Measurements from ENCODE around the gene CALHM3. TPM values are rescaled to one million over a fixed set of nuclear protein-coding genes. Genes with fewer than 3 reads are reported as not detected.

Gene CALHM3
- polyA plus RNA-seq, 1 donor: not detected

- no peak for DNase-seq
These were observed 5.0 kb downstream of the CALHM3 start for GRCh38 chr10:103474077-103474476.

- no peak for DNase-seq
These were observed 5.8 kb downstream of the CALHM3 start for GRCh38 chr10:103473261-103473671.

DNA sequence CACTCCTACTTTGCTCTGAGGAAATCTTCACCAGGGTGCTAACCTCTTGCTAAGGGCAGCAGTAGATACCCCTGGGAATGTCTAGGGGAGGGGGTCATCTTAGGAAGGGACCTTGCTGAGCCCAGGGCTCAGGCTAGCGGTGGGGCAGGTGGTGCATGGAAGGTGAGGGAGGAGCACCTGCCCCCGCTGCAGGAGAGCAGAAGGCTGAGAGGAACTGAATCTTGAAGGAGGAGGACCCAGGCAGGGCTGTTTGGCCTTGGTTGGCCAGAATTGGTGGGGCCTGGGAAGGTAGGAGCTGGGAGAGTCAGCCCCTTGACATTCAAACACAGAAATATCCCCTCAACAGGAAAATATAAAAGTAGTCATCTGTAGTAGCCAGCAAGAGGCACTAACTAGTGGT, 7.0 kb downstream of the CALHM3 start:
- DNase-seq: no peak

- no peak for DNase-seq
These were observed 8.0 kb downstream of the CALHM3 start for GRCh38 chr10:103470761-103471653.

DNA sequence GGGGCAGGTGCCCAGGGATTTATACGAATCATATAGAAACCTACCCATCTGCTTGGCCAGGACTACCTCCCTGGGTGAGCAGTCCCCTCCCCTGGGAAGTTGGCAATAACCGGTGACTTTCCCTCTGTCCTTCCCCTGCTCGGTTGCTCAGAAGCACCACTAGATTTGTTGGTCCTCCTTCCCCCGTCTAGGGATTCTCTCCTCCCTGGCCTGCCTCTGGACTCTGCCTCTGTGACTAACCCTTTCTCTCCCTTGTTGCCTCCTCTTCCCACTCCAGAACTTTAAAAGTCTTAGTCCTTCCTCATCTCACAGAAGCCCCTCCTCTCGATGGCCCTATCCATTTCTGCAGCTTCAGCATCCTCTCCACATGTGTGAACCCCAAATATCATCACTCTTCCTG, 9.8 kb downstream of the CALHM3 start:
- DNase-seq: no peak

GRCh38 chr10:103467406-103467805, 11.6 kb downstream of the CALHM3 start:
- DNase-seq: no peak

DNA sequence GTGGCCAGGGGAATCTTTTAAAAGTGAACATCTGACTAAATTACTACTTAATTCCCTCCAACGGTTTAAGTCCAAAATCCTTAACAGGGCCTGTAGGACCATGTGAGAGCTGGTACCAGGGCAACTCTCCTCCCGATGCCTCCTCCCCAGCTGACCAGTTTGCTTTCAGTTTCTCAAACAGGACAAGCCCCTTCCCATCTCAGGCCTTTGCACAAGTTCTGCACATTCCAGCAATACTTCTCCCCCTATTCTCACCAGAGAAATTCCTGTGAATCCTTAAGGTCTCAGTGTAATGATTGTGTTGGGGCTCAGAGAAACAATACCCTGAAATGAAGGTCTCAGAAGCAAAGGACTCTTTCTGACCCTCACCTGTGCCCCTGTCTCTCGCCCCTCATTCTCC, 12.3 kb downstream of the CALHM3 start:
- no peak for DNase-seq

DNA sequence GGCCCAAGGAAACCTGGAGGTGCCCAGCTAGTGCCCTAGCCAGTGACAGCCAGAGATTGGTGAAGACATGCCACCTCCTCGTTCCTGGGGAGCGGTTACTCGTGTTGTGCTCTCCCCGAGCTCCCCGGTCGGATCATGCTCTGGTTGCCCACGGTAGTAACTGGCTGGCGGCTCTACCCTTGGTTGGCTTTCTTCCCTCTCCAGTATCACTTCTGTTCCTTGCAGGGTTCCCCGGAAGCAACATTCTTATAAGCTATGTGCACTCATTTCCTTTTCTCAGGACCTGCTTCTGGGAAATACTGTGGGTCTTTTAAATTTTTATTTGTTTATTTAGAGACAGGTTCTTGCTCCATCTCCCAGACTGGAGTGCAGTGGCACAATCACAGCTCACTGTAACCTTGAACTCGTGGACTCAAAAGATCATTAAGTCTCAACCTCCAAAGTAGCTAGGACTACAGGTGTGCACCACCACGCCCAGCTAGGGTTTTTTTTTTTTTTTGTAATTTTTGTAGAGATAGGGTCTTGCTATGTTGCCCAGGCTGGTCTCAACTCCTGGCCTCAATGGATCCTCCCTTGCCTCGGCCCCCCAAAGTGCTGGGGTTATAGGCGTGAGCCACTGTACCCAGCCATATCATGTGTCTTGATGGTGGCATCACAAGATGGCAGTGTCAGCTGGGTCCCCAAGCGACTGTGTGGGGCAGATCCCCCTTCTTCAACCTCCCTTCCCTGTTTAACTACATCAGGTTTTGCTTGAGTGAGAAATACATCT, 13.4 kb downstream of the CALHM3 start:
- DNase-seq: no peak

- no peak for DNase-seq
These were observed 15.5 kb downstream of the CALHM3 start for GRCh38 chr10:103463499-103463898.

GRCh38 chr10:103459615-103460014, 19.4 kb downstream of the CALHM3 start:
- no peak for DNase-seq

- no peak for DNase-seq
These were observed 20.3 kb downstream of the CALHM3 start, which contains the start of gene CALHM1 for GRCh38 chr10:103458720-103459119. Gene CALHM1 (minus strand): TSS chr10:103458900. CDS start chr10:103458751, 149 bp downstream.

GRCh38 chr10:103457896-103458583, 21.0 kb downstream of the CALHM3 start:
- no peak for DNase-seq

DNA sequence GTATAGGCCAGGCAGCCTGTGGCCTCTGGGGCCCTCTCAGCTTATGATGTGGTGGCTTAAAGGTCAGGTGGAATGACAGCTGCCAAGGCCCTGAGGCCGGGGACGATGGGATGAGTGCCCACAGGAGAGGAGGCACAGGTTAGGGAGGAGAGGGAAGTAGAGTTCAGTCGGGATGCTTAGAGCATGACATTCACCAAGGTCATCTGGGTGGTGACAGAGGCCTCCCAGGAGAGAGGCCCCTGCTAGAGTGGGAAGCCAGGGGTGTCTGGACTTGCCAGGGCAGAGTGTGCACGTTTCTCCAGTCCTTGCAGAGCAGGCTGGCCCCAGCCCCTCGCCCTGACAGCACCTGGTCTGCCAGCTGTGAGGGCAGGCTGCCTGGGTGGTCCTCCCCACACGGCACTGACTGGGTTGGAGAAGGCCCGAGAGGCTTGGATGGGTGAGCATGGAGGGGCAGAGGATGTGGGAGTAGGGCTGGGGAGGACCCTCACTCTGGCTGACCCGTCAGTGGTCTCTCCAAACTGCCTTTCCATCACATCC, 21.8 kb downstream of the CALHM3 start:
- no peak for DNase-seq

- DNase-seq: no peak
These were observed 22.9 kb downstream of the CALHM3 start for GRCh38 chr10:103456074-103456660.

DNA sequence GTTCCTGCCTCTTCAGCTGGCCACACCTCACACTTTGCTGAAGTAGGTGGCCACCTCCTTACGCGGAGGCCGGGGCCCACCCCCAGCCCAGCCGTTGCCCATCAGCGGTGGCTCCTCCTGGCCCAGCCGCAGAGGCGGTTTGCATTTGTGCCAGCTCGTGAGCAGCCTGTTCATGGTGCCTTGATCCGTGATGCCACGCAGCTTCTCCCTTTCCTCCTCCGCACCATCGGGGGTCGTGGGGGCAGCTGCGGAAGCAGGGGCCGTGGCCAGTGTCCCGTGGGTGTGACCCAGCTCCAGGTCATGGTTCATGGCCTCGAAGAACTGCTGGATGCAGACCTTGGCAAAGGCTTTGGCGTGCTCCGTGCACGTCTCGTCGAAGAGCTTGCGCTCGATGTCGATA, 23.8 kb downstream of the CALHM3 start:
- no peak for DNase-seq

DNA sequence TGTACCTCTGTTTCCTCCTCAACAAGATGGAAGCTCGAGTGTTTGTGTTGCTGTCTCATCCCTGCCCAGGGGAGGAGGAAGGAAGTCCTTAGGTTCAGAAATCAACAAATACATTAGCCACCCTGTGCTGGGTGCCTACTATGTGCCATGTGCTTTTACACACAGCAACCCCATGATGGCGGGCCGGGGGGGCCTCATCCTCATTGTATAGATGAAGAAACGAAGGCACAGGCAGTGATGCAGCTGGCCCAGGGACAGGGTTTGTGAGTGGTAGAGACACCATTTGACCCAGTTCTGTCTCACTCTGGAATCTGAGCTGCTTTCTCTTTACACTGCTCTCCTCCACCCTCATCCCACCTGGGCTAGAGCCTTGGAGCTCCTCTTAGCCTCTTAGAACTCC, 25.0 kb downstream of the CALHM3 start:
- no peak for DNase-seq

DNA sequence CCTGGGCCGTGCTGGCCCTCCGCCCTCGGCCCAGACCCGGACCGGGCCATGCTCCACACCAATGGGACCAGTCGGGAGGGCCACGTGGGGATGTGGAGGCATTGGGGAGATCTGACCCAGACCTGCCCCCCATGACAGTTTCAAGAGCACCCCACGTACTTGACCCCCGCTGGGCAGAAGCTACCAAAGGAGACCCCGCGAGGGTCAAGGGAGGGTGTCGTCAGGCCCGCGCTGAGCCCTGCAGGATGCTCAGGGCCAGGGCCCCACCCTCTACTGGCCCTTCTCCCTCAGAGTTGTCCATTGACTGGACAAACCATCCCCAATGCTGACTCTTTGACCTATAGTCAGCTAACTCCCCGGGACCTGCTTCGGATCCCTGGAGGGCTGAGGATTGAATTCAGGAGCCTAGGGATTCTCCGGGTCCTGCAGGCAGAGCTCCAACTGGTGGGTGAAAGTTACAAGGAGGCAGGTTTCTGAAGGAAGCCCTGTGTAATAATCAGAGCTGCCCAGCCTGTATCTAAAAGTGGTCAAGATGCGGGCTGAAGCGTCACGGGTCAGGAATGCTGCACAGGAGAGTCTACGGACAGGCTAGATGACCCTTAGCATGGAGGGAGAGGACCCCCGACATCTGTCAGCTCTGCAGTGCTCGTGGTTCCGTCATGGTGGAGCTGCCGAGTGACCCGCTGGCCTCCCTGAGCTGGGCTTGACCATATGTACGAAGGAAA, 26.4 kb downstream of the CALHM3 start:
- DNase-seq: no peak

DNA sequence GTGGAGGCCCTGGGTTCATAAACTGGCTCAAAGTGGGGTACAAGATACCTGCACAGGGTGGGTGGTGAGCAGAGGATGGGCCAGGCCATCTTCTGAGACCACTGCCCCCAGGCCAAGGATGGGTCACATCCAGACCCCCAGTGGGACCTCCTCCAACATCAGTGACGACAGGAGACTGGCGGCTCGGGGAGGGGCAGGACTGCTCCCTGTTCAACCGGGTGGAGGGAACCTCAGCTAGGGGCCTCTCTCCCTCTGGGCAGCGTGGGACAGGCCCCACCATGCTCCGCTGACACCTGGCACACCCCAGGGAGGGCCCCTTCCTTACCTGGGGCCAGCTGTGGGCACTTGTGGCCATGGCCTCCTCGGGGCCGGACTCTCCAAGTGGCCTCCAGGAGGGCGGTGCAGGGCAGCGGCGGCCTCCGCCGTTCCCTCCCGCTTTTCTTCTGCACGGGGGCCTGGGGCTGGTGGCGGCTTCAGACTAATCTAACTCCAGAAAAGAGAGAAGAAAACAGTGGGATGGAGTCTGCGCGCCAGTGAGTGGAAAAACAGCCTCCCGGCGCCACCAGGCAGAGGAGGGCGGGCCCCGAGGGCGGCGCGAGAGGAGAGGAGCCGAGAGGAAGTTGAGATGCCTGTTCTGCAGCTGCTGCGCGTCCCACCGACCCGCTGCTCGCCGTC, 27.1 kb downstream of the CALHM3 start, which contains the start of gene CALHM2:
Gene CALHM2 (minus strand): TSS at position 540 of the 675 bp plus-strand sequence. CDS start 2,429 bp downstream, outside the sequence.
- peak; percentile 70 for DNase-seq

DNA sequence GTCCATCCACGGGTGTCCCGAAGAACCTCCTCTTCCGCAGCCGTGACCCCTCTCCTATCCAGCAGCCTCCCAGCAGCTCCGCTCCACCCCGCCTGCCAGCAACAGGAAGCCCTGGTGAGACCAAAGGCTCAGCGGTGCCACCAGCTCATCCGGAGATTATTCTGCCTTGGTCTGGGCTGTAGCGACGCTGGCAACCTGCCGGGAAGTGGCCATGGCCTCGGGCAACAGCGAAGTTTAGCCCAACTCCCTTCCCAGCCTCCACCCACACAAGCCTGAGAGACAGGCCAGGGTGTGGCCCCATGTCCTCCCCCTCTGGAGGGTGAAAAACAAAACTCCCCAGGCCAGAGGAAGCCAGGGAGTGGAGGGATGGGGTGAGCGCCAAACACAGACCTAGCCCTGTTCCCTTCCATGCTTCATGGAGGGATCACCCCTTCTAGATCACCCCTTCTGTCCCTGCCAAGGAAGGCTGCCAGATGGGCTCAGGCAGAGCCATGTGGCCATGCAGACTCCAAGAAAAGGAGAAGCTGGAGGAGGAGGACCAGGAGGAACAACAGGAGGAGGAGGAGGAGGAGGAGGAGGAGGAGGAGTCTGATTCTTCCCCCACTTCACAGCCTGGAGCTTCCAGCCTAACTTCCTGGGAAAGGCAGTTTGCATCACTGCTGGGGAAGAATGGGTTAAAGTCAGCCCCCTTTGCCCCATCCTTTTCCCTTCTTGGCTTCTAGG, 27.8 kb downstream of the CALHM3 start:
- DNase-seq: no peak
